ENCODE data around the gene LRRC46.

GRCh38 chr17:47800686-47801085, 30.8 kb upstream of the LRRC46 start:
- TF ChIP-seq POLR2AphosphoS5 (IDR thresholded peaks at IDR 0.05) (no peak), POLR2A (IDR thresholded peaks at IDR 0.05) (no peak), CTCF (IDR thresholded peaks at IDR 0.05 in 8 of 11, conservative IDR thresholded peaks at IDR 0.05 in 3 of 11) (no peak)

All from spleen (tissue), 7 donors.